ENCODE measurements around the gene RASA2. TPM values are rescaled to one million over a fixed set of nuclear protein-coding genes. Genes with fewer than 3 reads are reported as not detected.

RASA2 gene
- total RNA-seq, 1 donor from 2014 or later = 42.3 TPM

- ChIA-PET CTCF (interaction anchor here (1.0 to 12.6 kb wide), 5 partner anchors 8 to 99 kb away, joined by 3 to 240 read pairs (median 5); no protein-coding TSS in a partner anchor), POLR2A (interaction anchor here (1.0 kb wide), 1 partner anchor 25 kb away, joined by 3 read pairs; no protein-coding TSS in a partner anchor)
- no peaks in the 10 kb centered on the region for H3K27me3 Mint-ChIP-seq
- no peak for DNase-seq
- no peak overlapping the region for H3K27ac Mint-ChIP-seq
- H3K36me3 Mint-ChIP-seq (ENCODE audit: low read depth) = no peaks in the 10 kb centered on the region
- intact Hi-C loops (cut with micrococcal nuclease) = no loop called here
- H3K9me3 Mint-ChIP-seq = peaks cover 4% of the 10 kb centered on the region
- peak; percentile 32 for ATAC-seq (ENCODE audit: low read depth)
- peaks cover 11% of the 10 kb centered on the region for H3K4me1 Mint-ChIP-seq
- TF ChIP-seq, protein P1, sequence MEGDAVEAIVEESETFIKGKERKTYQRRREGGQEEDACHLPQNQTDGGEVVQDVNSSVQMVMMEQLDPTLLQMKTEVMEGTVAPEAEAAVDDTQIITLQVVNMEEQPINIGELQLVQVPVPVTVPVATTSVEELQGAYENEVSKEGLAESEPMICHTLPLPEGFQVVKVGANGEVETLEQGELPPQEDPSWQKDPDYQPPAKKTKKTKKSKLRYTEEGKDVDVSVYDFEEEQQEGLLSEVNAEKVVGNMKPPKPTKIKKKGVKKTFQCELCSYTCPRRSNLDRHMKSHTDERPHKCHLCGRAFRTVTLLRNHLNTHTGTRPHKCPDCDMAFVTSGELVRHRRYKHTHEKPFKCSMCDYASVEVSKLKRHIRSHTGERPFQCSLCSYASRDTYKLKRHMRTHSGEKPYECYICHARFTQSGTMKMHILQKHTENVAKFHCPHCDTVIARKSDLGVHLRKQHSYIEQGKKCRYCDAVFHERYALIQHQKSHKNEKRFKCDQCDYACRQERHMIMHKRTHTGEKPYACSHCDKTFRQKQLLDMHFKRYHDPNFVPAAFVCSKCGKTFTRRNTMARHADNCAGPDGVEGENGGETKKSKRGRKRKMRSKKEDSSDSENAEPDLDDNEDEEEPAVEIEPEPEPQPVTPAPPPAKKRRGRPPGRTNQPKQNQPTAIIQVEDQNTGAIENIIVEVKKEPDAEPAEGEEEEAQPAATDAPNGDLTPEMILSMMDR (IDR thresholded peaks at IDR 0.05) = no peak
- no peak overlapping the region for H3K4me3 Mint-ChIP-seq
These were observed 24.5 kb upstream of the RASA2 start for GRCh38 chr3:141462176-141462859.

DNA sequence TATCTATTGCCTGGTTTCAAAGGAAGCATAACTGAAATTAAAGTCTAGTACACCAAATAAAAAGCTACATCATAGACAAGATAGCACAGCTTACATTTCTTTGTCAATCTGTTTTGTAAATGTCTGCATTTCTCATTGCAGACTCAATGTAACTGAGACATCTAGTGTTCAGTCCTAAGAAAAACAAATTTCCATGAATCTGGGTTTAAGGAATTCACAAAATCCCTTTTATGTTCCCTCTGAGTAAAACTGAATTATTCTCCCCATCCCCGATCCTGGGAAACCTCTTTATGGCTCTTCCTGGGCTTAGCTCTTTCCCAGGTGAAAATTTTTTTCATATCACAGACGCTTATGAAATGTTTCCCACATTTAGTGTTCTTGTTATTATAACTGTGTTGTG lies 21.6 kb upstream of the RASA2 start:
- H3K9me3 Mint-ChIP-seq = peaks cover 4% of the 10 kb centered on the region
- no peaks in the 10 kb centered on the region for H3K36me3 Mint-ChIP-seq (ENCODE audit: low read depth)
- TF ChIP-seq, protein P1 (IDR thresholded peaks at IDR 0.05) = no peak
- intact Hi-C loops (cut with micrococcal nuclease) = no loop called here
- CTCF ChIA-PET = interaction anchor here (0.7 kb wide), 1 partner anchor 10 kb away, joined by 3 read pairs; no protein-coding TSS in a partner anchor
- H3K4me3 Mint-ChIP-seq = no peak overlapping the region
- no peak for DNase-seq
- POLR2A ChIA-PET = no interaction called here
- ATAC-seq (ENCODE audit: low read depth) = no peak
- H3K27me3 Mint-ChIP-seq = no peaks in the 10 kb centered on the region
- H3K27ac Mint-ChIP-seq = no peak overlapping the region
- H3K4me1 Mint-ChIP-seq = peaks cover 9% of the 10 kb centered on the region

- DNase-seq = no peak
- no peak for ATAC-seq (ENCODE audit: low read depth)
- ChIA-PET CTCF (no interaction called here), POLR2A (interaction anchor here (0.6 kb wide), 1 partner anchor 217 kb away, joined by 11 read pairs; no protein-coding TSS in a partner anchor)
- Mint-ChIP-seq H3K27ac (no peak overlapping the region), H3K27me3 (no peaks in the 10 kb centered on the region), H3K36me3 (ENCODE audit: low read depth) (no peaks in the 10 kb centered on the region), H3K4me1 (peaks cover 13% of the 10 kb centered on the region), H3K4me3 (no peak overlapping the region), H3K9me3 (peaks cover 4% of the 10 kb centered on the region)
- intact Hi-C loops (cut with micrococcal nuclease) = no loop called here
- TF ChIP-seq, protein P1 (IDR thresholded peaks at IDR 0.05) = no peak
These were observed 20.1 kb upstream of the RASA2 start for GRCh38 chr3:141466633-141467169.

- Mint-ChIP-seq H3K27ac (no peak overlapping the region), H3K27me3 (no peaks in the 10 kb centered on the region), H3K36me3 (ENCODE audit: low read depth) (no peaks in the 10 kb centered on the region), H3K9me3 (no peaks in the 10 kb centered on the region), H3K4me1 (peaks cover 7% of the 10 kb centered on the region), H3K4me3 (no peak overlapping the region)
- ATAC-seq (ENCODE audit: low read depth) (no peak), DNase-seq (no peak)
- TF ChIP-seq, protein P1 (IDR thresholded peaks at IDR 0.05) = no peak
- intact Hi-C loops (cut with micrococcal nuclease) = no loop called here
- ChIA-PET CTCF (no interaction called here), POLR2A (no interaction called here)
These were observed 17.1 kb upstream of the RASA2 start for GRCh38 chr3:141469720-141470119.

DNA sequence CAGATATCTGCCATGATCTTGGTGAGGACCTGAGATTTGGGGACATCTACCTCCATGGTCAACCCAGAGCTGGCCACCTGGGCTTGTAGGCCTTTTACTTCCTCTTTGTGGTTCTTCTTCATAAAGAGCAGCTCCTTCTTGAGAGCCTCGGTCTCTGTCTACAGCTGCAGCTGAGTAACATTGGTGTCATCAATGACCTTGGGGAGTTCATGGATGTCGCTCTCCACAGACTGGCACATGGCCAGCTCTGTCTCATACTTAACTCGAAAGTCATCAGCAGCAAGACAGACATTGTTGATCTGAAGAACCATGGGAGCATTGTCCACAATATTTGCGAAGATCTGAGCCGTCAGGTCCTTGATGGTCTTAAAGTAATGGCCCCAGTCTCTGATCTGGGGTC lies 15.7 kb upstream of the RASA2 start:
- Mint-ChIP-seq H3K4me1 (peaks cover 11% of the 10 kb centered on the region), H3K9me3 (no peaks in the 10 kb centered on the region), H3K27ac (peak overlapping the region; percentile 50), H3K27me3 (no peaks in the 10 kb centered on the region), H3K4me3 (no peak overlapping the region), H3K36me3 (ENCODE audit: low read depth) (no peaks in the 10 kb centered on the region)
- intact Hi-C loops (cut with micrococcal nuclease) = no loop called here
- CTCF ChIA-PET = interaction anchor here (1.0 to 5.7 kb wide), 5 partner anchors 9 to 91 kb away, joined by 3 to 64 read pairs (median 5); no protein-coding TSS in a partner anchor
- DNase-seq = no peak
- no peak for ATAC-seq (ENCODE audit: low read depth)
- POLR2A ChIA-PET = interaction anchor here (0.7 to 1.0 kb wide), 3 partner anchors 11 to 87 kb away, joined by 3 read pairs; no protein-coding TSS in a partner anchor
- TF ChIP-seq, protein P1 (IDR thresholded peaks at IDR 0.05) = no peak
